GM04503 (cell line): ENCODE data around the gene LCN10.

Experiments used
- DNase-seq: peaks from one replicate; pipeline ENCODE4 v3.0.0-alpha.2; 2012; ENCODE audit warnings: low read depth

Gene LCN10

GRCh38 chr9:136754626-136755301, 12.0 kb upstream of the LCN10 start:
- DNase-seq: no peak

- DNase-seq: no peak
These were observed 11.4 kb upstream of the LCN10 start for GRCh38 chr9:136754059-136754572.

- no peak for DNase-seq
These were observed 10.8 kb upstream of the LCN10 start for GRCh38 chr9:136753371-136754058.

GRCh38 chr9:136751814-136752213, 9.1 kb upstream of the LCN10 start:
- DNase-seq: no peak

GRCh38 chr9:136751244-136751643, 8.5 kb upstream of the LCN10 start:
- DNase-seq: no peak

GRCh38 chr9:136750526-136750925, 7.8 kb upstream of the LCN10 start:
- no peak for DNase-seq

GRCh38 chr9:136748666-136749611, 6.2 kb upstream of the LCN10 start:
- DNase-seq: no peak

- no peak for DNase-seq
These were observed 5.5 kb upstream of the LCN10 start, which contains the start of gene LCN6 for GRCh38 chr9:136748201-136748600. TSS of gene LCN6 (minus strand) at chr9:136748525. CDS start at chr9:136748483, 42 bp downstream.

GRCh38 chr9:136747161-136748060, 4.7 kb upstream of the LCN10 start:
- DNase-seq: no peak

GRCh38 chr9:136746621-136747020, 3.9 kb upstream of the LCN10 start:
- no peak for DNase-seq

GRCh38 chr9:136746155-136746490, 3.4 kb upstream of the LCN10 start:
- DNase-seq: no peak

GRCh38 chr9:136745389-136746154, 2.8 kb upstream of the LCN10 start:
- DNase-seq: no peak

GRCh38 chr9:136744773-136745172, 2.0 kb upstream of the LCN10 start:
- DNase-seq: no peak

GRCh38 chr9:136743639-136744211, 985 bp upstream of the LCN10 start:
- no peak for DNase-seq

- DNase-seq: no peak
These were observed 713 bp downstream of the LCN10 start for GRCh38 chr9:136741883-136742571.

GRCh38 chr9:136740971-136741882, 1.5 kb downstream of the LCN10 start:
- DNase-seq: no peak

- DNase-seq: no peak
These were observed 2.2 kb downstream of the LCN10 start for GRCh38 chr9:136740491-136740890.

- DNase-seq: no peak
These were observed 2.7 kb downstream of the LCN10 start for GRCh38 chr9:136740069-136740468.

GRCh38 chr9:136739509-136739908, 3.2 kb downstream of the LCN10 start:
- no peak for DNase-seq
